ENCODE results near the gene PTGR3. TPM values are rescaled to one million over a fixed set of nuclear protein-coding genes. Genes with fewer than 3 reads are reported as not detected.

Gene PTGR3
- total RNA-seq, 1 experiment from 2014 or later, result 17.9 TPM

- DNase-seq (ENCODE audit: extremely low read depth, low read depth), result no peak
These were observed 7.4 kb upstream of the PTGR3 start for GRCh38 chr18:75216212-75216910.

- no peak for DNase-seq (ENCODE audit: extremely low read depth, low read depth)
These were observed 6.7 kb upstream of the PTGR3 start for GRCh38 chr18:75215663-75216062.

DNA sequence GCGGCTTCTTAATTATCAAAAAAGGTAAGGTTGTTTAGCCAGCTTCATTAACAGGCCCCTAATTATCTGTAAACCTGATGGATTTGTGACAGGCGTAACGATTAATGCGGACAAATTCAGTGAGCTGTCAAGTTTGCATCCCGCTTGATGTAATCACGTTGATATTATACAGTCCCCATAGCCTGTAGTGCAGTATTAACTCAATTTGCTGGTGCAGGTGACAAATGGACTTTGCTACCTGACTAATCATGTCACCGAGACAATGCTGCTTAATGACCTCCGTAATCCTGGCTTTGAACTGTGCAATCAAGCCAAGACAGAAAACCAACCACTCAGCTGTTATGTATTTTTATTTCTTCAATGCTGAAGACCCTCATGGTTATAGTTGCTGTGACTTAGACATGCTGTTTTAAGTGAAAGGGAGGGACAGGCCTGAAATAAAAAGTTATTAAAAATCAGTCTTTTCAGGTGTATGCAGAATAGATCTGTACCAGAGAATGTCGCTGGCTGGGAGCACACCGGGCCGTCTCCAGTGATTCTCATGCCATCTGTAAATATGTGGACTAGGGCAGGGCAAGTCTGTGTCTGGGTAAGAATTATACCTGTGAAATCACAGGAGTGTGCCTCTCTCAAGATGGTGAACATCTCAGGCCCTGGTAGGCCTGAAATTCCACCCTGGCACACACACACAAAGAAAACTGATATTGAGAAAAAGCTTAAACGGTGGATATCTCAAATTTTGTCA is 6.0 kb upstream of the PTGR3 start:
- DNase-seq (ENCODE audit: extremely low read depth, low read depth), result no peak

DNA sequence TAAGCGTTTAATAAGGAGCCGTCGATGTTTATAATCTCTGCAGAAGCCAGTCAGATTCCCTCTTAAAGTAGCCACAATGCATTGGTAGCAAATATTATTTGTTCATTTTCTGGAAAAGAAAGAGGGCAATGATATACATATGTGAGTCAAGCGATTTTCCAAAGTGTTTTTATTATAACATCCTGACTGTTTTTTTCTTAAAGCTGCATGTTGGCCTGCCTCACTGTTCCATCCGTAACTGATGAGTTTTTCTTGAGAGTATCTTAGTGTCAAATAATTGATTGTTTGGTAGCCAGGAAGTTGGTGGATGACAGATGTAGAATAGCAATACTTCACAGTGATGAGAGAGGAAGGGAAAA is 5.4 kb upstream of the PTGR3 start:
- no peak for DNase-seq (ENCODE audit: extremely low read depth, low read depth)

DNA sequence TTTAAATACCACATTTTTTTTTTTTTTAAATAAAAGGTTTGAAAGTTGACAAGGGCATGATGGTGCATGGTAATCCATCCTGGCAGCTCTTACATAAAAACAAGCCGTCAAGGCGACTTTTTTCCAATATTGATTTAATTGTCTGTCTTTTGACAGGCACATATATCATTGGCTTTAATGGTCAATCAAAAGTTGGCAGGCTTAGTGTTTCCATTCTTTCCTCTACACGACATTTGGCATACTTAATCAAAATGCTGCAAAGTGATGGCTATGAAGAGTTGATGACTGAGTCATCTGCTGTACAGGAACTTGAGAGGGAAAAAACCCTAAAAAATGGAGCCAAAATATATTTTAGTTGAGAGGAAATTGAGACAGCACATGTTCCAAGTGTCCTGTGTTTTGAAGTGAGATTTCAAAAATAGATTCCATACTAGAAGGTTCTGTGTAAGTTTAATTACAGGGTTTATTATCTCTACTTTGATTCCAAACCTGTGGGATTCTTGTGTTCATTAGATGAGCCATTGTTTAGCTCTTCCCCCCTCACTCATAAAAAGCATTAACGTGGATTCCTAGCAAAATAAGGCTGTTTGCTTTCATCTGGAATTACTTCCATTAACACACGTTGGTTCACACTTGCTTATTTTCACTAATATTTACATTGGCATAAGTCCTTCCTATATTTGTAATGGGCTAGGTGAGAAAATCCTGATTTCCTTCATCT is 4.8 kb upstream of the PTGR3 start:
- DNase-seq (ENCODE audit: extremely low read depth, low read depth), result no peak

DNA sequence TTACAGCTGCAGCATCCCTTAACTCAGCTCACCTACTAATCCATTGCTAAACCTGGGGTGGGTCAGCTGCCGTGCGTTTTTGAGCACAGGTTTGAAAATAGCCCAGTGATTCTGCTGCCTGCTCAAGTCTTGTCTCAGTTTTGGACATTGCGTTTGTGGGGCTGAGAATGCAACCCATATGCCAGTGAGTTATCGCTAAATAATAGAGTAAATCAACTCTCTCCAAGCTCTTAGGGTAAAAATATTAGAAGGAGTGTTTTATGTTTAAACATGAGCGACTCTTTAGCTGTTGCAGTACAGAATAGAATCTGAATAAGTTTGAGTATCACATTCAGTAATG is 3.8 kb upstream of the PTGR3 start:
- no peak for DNase-seq (ENCODE audit: extremely low read depth, low read depth)

DNA sequence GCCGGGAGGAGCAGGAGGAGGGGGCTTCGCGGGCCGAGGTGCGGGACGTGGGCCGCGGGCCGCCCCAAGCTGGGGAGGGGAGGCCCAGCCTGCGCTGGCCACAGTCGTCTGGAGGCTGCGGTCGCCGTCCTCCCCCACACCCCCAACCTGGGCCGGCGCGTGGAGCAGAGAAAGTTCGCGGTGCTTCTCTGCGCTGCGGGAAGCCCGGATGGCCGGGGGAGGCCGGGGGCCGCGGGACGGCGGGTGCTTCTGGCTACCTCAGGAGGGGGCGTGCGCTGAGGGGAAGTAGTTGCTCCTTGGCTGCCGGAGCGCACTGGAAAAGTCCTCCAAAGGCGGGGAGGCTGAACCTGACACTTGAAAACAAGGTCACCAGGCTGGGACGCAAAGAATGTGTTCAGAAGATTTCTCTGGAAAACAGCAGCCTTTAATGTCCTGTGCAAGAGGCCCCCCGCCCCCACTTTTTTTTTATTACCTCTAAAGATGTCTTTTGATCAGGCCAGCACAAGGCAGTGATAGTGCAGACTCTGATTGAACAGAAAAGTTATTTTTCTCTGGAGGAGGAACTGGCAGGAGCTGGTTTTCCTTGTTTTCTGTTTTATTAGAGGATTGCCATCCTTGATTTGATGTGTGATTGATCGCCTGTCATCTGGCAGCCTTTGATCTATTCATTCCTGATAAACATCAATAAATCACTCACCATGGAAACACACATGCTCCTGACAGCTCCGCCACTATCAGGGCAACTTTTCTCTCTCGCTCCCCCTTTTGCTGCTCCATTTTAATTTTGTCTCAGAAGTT is 3.2 kb upstream of the PTGR3 start:
- no peak for DNase-seq (ENCODE audit: extremely low read depth, low read depth)

GRCh38 chr18:75211626-75211952 is 2.6 kb upstream of the PTGR3 start:
- DNase-seq (ENCODE audit: extremely low read depth, low read depth), result no peak

DNA sequence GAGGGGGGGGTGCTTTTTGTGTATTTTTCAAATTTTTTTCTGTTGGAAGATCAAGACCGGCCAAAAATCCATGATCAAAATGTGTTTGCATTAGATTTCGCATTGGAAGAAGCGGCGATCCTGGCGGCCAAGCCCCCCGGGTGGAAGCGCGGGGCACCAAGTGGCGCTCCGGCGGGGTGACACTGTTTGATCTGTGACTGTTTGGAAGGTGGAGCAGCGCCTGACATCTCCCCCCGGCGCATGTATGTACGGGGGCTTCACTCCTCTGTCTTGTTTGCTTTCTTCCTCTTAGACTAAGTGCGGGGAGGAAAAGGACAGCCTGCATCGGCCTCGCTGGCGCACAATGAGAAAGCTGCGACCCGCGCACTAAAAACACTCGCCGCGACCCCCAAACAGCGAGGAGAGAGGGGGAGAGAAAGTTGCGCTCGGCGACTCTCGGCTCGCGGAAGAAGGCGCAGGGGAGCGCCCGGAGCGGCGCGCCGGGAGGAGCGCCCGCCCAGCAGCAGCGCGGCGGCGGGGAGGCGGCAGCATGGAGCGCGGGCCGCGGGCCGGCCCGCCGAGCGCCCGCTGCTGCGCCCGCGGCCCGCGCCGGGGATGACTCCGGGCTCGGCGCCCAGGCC is 2.2 kb upstream of the PTGR3 start:
- no peak for DNase-seq (ENCODE audit: extremely low read depth, low read depth)

- DNase-seq (ENCODE audit: extremely low read depth, low read depth), result peak; percentile 71
These were observed 1.5 kb upstream of the PTGR3 start, which contains the start of gene TSHZ1 for GRCh38 chr18:75210274-75211001. TSHZ1 (plus strand) TSS chr18:75210797; CDS start chr18:75211877, 1,080 bp downstream.

DNA sequence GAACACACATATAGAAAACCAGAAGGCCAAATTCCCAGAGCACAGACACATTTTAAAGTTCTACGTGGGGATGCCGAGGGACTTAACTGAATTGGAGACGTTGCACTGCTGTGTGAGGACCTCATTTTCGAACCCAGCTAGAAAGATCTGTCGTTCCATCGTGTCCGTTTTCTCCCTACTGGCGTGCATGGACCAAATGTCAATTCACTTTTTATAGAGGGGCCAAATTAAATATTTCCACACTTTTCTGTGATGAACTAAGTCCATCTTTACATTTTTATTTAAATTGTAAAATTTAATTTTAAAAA is 966 bp upstream of the PTGR3 start:
- peak; percentile 19 for DNase-seq (ENCODE audit: extremely low read depth, low read depth)

DNA sequence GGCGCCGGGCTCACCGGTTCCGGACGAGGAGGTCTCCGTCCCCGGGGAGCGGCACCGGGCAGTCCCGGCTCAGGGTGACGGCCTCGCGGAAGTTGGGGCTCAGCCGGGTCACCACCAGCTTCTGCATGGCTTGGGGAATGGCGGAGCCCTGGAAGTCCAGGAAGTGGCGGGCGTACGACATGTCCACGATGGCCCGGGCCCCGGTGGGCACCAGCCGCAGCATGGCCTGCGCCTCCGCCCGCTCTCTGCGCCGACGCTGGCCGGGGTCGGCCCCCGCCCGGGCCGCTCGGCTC is 157 bp downstream of the PTGR3 start:
- no peak for DNase-seq (ENCODE audit: extremely low read depth, low read depth)

DNA sequence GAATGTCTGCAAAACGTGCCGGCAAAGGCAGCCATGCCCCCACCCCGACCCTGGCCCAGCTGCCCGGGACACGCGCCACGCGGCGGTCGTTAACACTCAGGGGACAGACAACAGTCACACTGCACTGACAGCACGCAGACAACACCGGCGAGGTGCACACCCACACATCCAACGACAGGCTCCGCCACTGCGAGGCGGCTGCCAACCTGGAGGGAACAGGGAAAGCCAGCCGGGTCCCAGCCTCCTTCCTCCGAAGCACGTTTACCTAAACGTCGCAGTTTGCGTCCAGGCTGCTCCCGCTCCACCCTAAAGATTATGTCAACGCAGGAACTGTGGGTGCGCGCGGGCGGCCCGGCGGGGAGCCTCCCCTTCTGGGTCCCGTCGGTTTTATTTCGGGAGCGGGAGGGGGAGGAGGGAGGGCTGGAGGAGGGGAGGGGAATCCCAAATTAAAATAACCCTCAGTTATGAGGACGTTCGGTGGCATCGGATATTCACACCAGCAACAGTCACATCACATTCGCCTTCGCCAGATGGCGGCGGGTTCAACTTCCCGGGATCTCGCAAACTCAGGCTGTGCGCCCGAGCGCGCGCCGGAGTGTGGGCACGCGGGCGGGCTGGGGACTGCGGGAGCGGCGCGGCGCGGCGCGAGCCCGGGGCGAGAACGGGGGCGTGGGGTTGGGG is 644 bp downstream of the PTGR3 start:
- peak; percentile 13 for DNase-seq (ENCODE audit: extremely low read depth, low read depth)

- no peak for DNase-seq (ENCODE audit: extremely low read depth, low read depth)
These were observed 1.4 kb downstream of the PTGR3 start for GRCh38 chr18:75207310-75208154.

DNA sequence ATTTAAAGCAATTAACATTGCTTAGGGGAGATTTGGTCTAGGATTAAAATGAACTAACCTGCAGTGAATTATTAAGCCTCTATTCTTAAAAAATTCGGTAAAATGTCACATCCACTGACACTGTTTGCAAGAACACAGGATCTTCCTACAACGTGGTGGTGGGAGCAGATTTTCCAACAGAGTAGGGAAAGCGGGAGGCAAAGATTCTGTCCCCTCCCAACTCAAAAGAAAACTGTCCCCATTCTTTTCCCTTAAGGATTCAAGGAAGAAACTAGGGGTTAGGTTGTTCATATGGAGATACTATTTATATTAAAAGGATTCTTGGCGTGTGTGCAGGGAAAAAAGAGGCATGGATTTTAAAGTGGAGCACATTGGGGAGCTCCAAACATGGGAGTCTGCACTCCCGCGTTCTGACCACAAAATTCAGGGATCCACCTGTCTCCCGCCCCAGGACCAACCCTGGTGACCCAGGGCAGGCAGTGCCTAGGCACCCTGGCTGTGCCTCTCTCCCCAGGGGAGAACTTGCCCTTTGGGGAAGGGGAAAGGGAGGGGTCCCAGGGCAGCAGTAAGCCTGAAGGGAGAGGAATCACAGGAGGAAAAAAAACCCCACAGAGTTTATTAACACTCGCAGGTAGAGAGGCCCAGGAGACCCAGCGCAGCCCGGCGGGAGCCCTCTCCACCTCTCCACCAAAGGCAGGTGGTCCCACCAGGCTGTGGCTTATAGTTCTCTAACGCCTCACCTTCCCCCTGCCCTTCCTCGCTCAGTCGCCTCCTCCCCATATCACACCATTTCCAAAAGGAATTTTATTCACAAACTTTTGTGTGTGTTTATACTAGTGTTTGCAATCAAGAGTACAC is 2.3 kb downstream of the PTGR3 start:
- DNase-seq (ENCODE audit: extremely low read depth, low read depth), result no peak

DNA sequence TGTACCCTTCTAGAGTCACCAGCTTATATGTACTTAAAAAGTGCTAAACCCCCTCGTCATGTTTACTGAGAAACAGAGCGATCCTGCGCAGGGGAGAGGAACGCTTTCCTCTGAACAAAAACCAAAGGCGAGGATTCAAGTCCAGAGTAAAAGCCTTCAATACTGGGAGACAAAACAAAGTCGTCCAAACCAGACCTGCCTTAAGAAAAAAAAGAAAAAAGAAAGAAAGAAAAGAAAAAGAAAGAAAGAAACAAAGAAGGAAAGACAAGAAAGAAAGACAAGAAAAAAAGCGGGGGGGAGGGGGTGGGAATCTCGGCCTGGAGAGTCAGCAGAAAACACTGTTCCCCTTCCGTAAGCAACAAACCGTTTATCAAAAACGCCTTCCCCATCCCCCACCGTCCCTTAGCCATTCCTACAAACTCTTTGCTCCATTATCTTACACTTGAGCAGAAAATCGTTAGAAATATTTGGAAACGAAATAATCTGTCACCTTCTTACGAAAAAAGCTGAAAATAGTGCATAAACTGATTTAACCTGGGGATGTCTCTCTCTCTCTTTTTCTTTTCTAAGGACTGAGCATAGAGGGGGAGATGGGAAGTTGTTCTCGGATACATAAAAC is 3.3 kb downstream of the PTGR3 start:
- DNase-seq (ENCODE audit: extremely low read depth, low read depth), result no peak

GRCh38 chr18:75204732-75205513 is 4.0 kb downstream of the PTGR3 start:
- DNase-seq (ENCODE audit: extremely low read depth, low read depth), result no peak

Measured in NCI-H460 (cell line).